RWPE2 (cell line): ENCODE data around the gene LMX1A.

ENCODE experiments used
- ATAC-seq: fragments of 200-7000 bp; cut with Tn5 transposase; 3 replicates; pipeline ENCODE4 v1.9.1; 2021; ENCODE audit warnings: low read depth
- DNase-seq: peaks from one replicate; pipeline ENCODE4 v3.0.0-alpha.2; 2020; ENCODE audit warnings: low spot score
- H3K27ac ChIP-seq: fragments of 450-650 bp; 2 replicates; pipeline ENCODE4 v1.5.1; 2017; ENCODE audit warnings: mild to moderate bottlenecking; ENCODE audit not compliant: poor library complexity, severe bottlenecking
- H3K27me3 ChIP-seq: fragments of 250-450 bp; sonication (Bioruptor Pico); 2 replicates; pipeline ENCODE4 v1.5.1; 2021; ENCODE audit warnings: mild to moderate bottlenecking, moderate library complexity; ENCODE audit not compliant: insufficient read depth, poor library complexity, severe bottlenecking
- H3K36me3 ChIP-seq: fragments of 250-450 bp; sonication (Bioruptor Pico); 2 replicates; pipeline ENCODE4 v1.5.1; 2020; ENCODE audit warnings: low read depth, mild to moderate bottlenecking, moderate library complexity
- H3K4me1 ChIP-seq: fragments of 250-450 bp; sonication (Bioruptor Pico); 2 replicates; pipeline ENCODE4 v1.5.1; 2021; ENCODE audit warnings: mild to moderate bottlenecking, moderate library complexity; ENCODE audit not compliant: insufficient read depth, poor library complexity, severe bottlenecking
- H3K4me3 ChIP-seq: fragments of 250-450 bp; sonication (Bioruptor Pico); 2 replicates; pipeline ENCODE4 v1.5.1; 2021; ENCODE audit warnings: mild to moderate bottlenecking, moderate library complexity; ENCODE audit not compliant: severe bottlenecking
- H3K9me3 ChIP-seq: fragments of 250-450 bp; sonication (Bioruptor Pico); 2 replicates; pipeline ENCODE4 v1.5.1; 2021; ENCODE audit warnings: mild to moderate bottlenecking, moderate library complexity; ENCODE audit not compliant: severe bottlenecking
- TF ChIP-seq, protein P1 (sequence below): fragments of 450-650 bp; IDR thresholded peaks from one replicate; pipeline ENCODE4 v1.5.1; 2017; ENCODE audit warnings: mild to moderate bottlenecking, moderate library complexity; ENCODE audit not compliant: poor library complexity, severe bottlenecking

LMX1A gene

DNA sequence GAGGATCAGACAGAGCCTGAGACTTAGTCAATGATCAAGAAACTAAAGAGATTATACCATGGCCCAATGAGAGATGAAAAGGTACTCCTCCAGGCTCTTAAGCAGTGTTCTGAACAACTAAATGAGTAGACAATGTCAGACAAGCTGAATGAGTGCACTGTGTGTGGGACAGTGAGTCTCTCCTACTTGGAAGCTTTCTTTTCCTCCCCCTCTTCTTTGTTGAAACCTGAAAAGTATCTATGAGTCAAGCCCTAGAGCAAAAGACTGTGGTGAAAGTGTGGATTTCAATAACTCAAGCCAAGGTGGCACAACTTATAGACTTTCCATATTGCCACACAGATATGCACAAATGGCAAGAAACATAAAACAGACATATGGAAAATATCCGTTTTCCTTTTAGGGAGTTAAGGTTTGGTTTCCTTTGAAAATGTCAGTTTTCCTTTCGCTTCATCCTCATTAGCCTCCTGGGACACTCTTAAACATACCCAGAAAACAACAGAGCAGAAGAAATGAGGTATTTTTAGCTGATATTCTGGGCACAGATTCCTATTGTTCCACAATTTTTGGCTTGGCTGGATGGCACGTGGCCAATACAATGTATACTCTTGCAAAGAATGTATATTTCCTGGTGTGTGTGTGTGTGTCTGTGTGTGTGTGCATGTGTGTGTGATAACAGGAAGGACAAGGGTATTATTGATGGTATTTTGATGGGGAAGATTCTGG lies 96.6 kb downstream of the LMX1A start:
- Histone ChIP-seq H3K4me1 (no peaks in the 10 kb centered on the region), H3K9me3 (no peaks in the 10 kb centered on the region), H3K36me3 (no peaks in the 10 kb centered on the region), H3K27me3 (no peaks in the 10 kb centered on the region), H3K4me3 (no peak overlapping the region), H3K27ac (no peak overlapping the region)
- TF ChIP-seq, protein P1, sequence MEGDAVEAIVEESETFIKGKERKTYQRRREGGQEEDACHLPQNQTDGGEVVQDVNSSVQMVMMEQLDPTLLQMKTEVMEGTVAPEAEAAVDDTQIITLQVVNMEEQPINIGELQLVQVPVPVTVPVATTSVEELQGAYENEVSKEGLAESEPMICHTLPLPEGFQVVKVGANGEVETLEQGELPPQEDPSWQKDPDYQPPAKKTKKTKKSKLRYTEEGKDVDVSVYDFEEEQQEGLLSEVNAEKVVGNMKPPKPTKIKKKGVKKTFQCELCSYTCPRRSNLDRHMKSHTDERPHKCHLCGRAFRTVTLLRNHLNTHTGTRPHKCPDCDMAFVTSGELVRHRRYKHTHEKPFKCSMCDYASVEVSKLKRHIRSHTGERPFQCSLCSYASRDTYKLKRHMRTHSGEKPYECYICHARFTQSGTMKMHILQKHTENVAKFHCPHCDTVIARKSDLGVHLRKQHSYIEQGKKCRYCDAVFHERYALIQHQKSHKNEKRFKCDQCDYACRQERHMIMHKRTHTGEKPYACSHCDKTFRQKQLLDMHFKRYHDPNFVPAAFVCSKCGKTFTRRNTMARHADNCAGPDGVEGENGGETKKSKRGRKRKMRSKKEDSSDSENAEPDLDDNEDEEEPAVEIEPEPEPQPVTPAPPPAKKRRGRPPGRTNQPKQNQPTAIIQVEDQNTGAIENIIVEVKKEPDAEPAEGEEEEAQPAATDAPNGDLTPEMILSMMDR, result no peak
- no peak for ATAC-seq
- no peak for DNase-seq

DNA sequence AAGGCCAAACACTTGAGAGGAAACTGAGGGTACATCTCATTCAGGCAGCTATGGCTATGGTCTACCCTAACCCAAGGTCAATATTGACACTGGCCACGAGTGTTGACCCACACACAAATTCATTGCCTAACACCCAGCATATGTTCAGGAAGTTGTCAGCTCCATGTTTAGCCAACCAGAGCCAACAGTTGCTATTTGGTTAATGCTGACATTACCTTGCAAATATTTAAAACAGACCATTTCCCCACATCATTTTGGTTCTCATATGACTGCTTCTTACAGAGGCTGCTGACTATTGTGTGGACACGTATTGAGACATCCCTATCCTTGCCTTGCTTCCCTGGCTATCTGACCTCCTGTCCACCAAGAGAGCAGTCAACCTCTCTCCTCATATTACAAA lies 97.3 kb downstream of the LMX1A start:
- no peak overlapping the region for H3K27ac ChIP-seq
- ATAC-seq, result no peak
- no peaks in the 10 kb centered on the region for H3K9me3 ChIP-seq
- H3K4me1 ChIP-seq, result no peaks in the 10 kb centered on the region
- no peaks in the 10 kb centered on the region for H3K27me3 ChIP-seq
- H3K36me3 ChIP-seq, result no peaks in the 10 kb centered on the region
- DNase-seq, result no peak
- TF ChIP-seq, protein P1, result no peak
- H3K4me3 ChIP-seq, result no peak overlapping the region

DNA sequence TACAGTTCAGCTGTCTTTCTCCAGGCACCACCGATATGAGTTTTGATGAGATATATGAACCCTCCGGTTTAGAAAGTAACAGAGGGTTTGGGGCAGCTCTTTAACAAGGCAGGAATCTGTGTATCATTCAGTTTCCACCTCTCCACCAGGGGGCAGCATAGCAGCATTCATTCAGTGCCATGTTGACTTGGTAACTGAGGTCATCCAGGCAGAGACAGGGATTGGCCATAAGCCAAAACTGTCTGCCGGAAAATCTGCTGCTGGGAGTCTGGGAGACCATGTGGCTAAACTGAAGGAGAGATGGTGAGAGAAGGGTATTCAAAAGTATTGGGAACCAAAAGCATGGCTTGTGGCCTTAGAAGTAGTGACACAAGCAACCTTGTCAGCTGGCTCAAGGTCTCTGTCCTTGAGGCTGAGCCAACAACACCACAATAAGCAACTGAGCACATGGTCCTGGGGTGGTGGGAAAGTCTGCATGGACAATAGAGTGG lies 98.5 kb downstream of the LMX1A start:
- ATAC-seq (peak; percentile 58; the same call in 1 of the 3 replicates), DNase-seq (no peak)
- no peaks in the 10 kb centered on the region for H3K27me3 ChIP-seq
- no peak overlapping the region for H3K4me3 ChIP-seq
- no peaks in the 10 kb centered on the region for H3K4me1 ChIP-seq
- no peak overlapping the region for H3K27ac ChIP-seq
- no peaks in the 10 kb centered on the region for H3K9me3 ChIP-seq
- H3K36me3 ChIP-seq, result no peaks in the 10 kb centered on the region
- TF ChIP-seq, protein P1, result peak; percentile 63

GRCh38 chr1:165254896-165255625 lies 101.5 kb downstream of the LMX1A start:
- Histone ChIP-seq H3K27me3 (no peaks in the 10 kb centered on the region), H3K27ac (no peak overlapping the region)
- TF ChIP-seq, protein P1, result no peak

More at GRCh38 chr1:165254896-165255625, 101.5 kb downstream of the LMX1A start:
- ATAC-seq (no peak), DNase-seq (no peak)
- Histone ChIP-seq H3K9me3 (no peaks in the 10 kb centered on the region), H3K36me3 (no peaks in the 10 kb centered on the region), H3K4me1 (no peaks in the 10 kb centered on the region), H3K4me3 (no peak overlapping the region)
